ENCODE results near the gene PACSIN1.

The PACSIN1 gene

GRCh38 chr6:34534146-34534545 lies 68.3 kb downstream of the PACSIN1 start:
- Histone ChIP-seq H3K27me3 (replicated peaks; ENCODE audit: insufficient read depth, low read length) (no peaks in the 10 kb centered on the region), H3F3A (ENCODE audit: insufficient read depth, low read length) (no peaks in the 10 kb centered on the region), H2AFZ (ENCODE audit: low read length) (no peak overlapping the region), H3K9me2 (replicated peaks; ENCODE audit: insufficient read depth, low read length) (no peaks in the 10 kb centered on the region), H3K4me2 (ENCODE audit: low read depth, low read length) (no peak overlapping the region), H3K36me3 (replicated peaks; ENCODE audit: insufficient read depth, low read length) (no peaks in the 10 kb centered on the region), H3K4me1 (ENCODE audit: low read length) (no peaks in the 10 kb centered on the region), H3K9me3 (replicated peaks; ENCODE audit: insufficient read depth, low read length) (no peaks in the 10 kb centered on the region), H3K27ac (ENCODE audit: low read length) (no peak overlapping the region), H3K79me2 (ENCODE audit: low read length) (no peaks in the 10 kb centered on the region), H3K4me3 (ENCODE audit: low read length) (no peak overlapping the region), H3K9ac (ENCODE audit: low read length) (no peak overlapping the region), H4K20me1 (ENCODE audit: insufficient read depth, low read length) (no peaks in the 10 kb centered on the region)
- no peak for DNase-seq
- TF ChIP-seq CTCF (IDR thresholded peaks at IDR 0.05; ENCODE audit: low read length), result no peak
- no peak for TF ChIP-seq EZH2 (optimal IDR thresholded peaks at IDR 0.05; ENCODE audit: low read depth, low read length)
- TF ChIP-seq EZH2phosphoT487 (IDR thresholded peaks at IDR 0.05; ENCODE audit: low read length), result no peak

- Histone ChIP-seq H4K20me1 (ENCODE audit: insufficient read depth, low read length) (no peaks in the 10 kb centered on the region), H3K9me3 (replicated peaks; ENCODE audit: insufficient read depth, low read length) (no peaks in the 10 kb centered on the region), H2AFZ (ENCODE audit: low read length) (no peak overlapping the region), H3K9me2 (replicated peaks; ENCODE audit: insufficient read depth, low read length) (no peaks in the 10 kb centered on the region), H3K36me3 (replicated peaks; ENCODE audit: insufficient read depth, low read length) (no peaks in the 10 kb centered on the region), H3K4me2 (ENCODE audit: low read depth, low read length) (no peak overlapping the region), H3K4me3 (ENCODE audit: low read length) (no peak overlapping the region), H3K9ac (ENCODE audit: low read length) (no peak overlapping the region), H3F3A (ENCODE audit: insufficient read depth, low read length) (no peaks in the 10 kb centered on the region), H3K27ac (ENCODE audit: low read length) (no peak overlapping the region), H3K4me1 (ENCODE audit: low read length) (no peaks in the 10 kb centered on the region), H3K27me3 (replicated peaks; ENCODE audit: insufficient read depth, low read length) (no peaks in the 10 kb centered on the region), H3K79me2 (ENCODE audit: low read length) (no peaks in the 10 kb centered on the region)
- no peak for DNase-seq
- TF ChIP-seq EZH2 (optimal IDR thresholded peaks at IDR 0.05; ENCODE audit: low read depth, low read length) (no peak), CTCF (IDR thresholded peaks at IDR 0.05; ENCODE audit: low read length) (no peak), EZH2phosphoT487 (IDR thresholded peaks at IDR 0.05; ENCODE audit: low read length) (no peak)
Measured at GRCh38 chr6:34534656-34535055, 68.8 kb downstream of the PACSIN1 start.

GRCh38 chr6:34535199-34535598 lies 69.3 kb downstream of the PACSIN1 start:
- H3K9me3 ChIP-seq (replicated peaks; ENCODE audit: insufficient read depth, low read length), result no peaks in the 10 kb centered on the region
- H3K36me3 ChIP-seq (replicated peaks; ENCODE audit: insufficient read depth, low read length), result no peaks in the 10 kb centered on the region
- no peaks in the 10 kb centered on the region for H3K4me1 ChIP-seq (ENCODE audit: low read length)
- no peak overlapping the region for H3K4me2 ChIP-seq (ENCODE audit: low read depth, low read length)
- no peak overlapping the region for H3K9ac ChIP-seq (ENCODE audit: low read length)
- H3K27ac ChIP-seq (ENCODE audit: low read length), result no peak overlapping the region
- no peaks in the 10 kb centered on the region for H4K20me1 ChIP-seq (ENCODE audit: insufficient read depth, low read length)
- no peak for DNase-seq
- H3K9me2 ChIP-seq (replicated peaks; ENCODE audit: insufficient read depth, low read length), result no peaks in the 10 kb centered on the region
- no peaks in the 10 kb centered on the region for H3K79me2 ChIP-seq (ENCODE audit: low read length)
- no peak for TF ChIP-seq EZH2phosphoT487 (IDR thresholded peaks at IDR 0.05; ENCODE audit: low read length)
- TF ChIP-seq EZH2 (optimal IDR thresholded peaks at IDR 0.05; ENCODE audit: low read depth, low read length), result no peak
- TF ChIP-seq CTCF (IDR thresholded peaks at IDR 0.05; ENCODE audit: low read length), result no peak
- H3K4me3 ChIP-seq (ENCODE audit: low read length), result no peak overlapping the region
- no peaks in the 10 kb centered on the region for H3K27me3 ChIP-seq (replicated peaks; ENCODE audit: insufficient read depth, low read length)
- H2AFZ ChIP-seq (ENCODE audit: low read length), result no peak overlapping the region
- no peaks in the 10 kb centered on the region for H3F3A ChIP-seq (ENCODE audit: insufficient read depth, low read length)
